ENCODE results near the gene QKI. TPM values are rescaled to one million over a fixed set of nuclear protein-coding genes. Genes with fewer than 3 reads are reported as not detected.

QKI gene
- total RNA-seq, 1 experiment from 2014 or later = 64.3 TPM

DNA sequence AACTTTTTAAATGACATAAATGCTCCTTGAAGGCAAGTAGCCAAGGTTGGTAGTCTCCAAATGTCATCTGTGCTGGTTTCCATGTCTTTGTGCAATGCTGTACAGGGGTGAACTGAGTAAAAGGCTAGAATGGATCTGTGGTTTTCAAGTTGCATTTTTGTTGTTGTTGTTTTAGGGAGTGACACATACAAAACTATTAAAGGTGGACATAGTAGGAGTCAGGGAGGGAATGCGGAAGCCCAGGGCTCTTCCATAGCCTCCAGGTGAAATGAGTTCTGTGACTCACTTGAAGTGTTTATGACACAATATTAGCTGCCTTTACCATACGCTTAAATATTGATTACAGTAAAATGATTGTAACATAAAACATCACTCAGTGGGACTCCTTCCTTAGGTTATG lies 22.5 kb upstream of the QKI start:
- intact Hi-C loops (cut with micrococcal nuclease) = loop anchor here (1.0 kb wide), 3 partner anchors 21 to 83 kb away; no protein-coding TSS in a partner anchor
- H4K20me1 ChIP-seq (ENCODE audit: low read length) = no peaks in the 10 kb centered on the region

GRCh38 chr6:163392533-163392932 lies 22.0 kb upstream of the QKI start:
- intact Hi-C loops (cut with micrococcal nuclease) = loop anchor here (1.0 kb wide), 3 partner anchors 21 to 83 kb away; no protein-coding TSS in a partner anchor
- peak overlapping the region; percentile 56 for H3K4me3 ChIP-seq (ENCODE audit: low read length)
- no TSS peak for BruUV-seq (replicated peaks)

More for the DNA sequence above, 22.5 kb upstream of the QKI start:
- peak overlapping the region; percentile 56 for H3K4me3 ChIP-seq (ENCODE audit: low read length)
- ChIA-PET CTCF (interaction anchor here (0.6 kb wide), 1 partner anchor 35 kb away, joined by 3 read pairs; no protein-coding TSS in a partner anchor), POLR2A (ENCODE audit: unreplicated experiment) (no interaction called here)
- DNase-seq = peak; percentile 92
- no TSS peak for BruUV-seq (replicated peaks)
- H3K4me2 ChIP-seq (ENCODE audit: low read length) = peak overlapping the region; percentile 87
- peaks cover 32% of the 10 kb centered on the region for H3K4me1 ChIP-seq (ENCODE audit: insufficient read depth, low read length)
- no peak overlapping the region for H2AFZ ChIP-seq (ENCODE audit: low read length)
- peak overlapping the region; percentile 81 for H3K27ac ChIP-seq (ENCODE audit: low read length)
- no peaks in the 10 kb centered on the region for H3F3A ChIP-seq (ENCODE audit: low read length, unreplicated experiment)
- peak; percentile 84 for ATAC-seq
- H3K9me2 ChIP-seq (replicated peaks; ENCODE audit: low read length) = no peaks in the 10 kb centered on the region
- no peaks in the 10 kb centered on the region for H3K27me3 ChIP-seq (ENCODE audit: low read length)
- H3K9ac ChIP-seq (ENCODE audit: low read length) = peak overlapping the region; percentile 41
- no peaks in the 10 kb centered on the region for H3K9me3 ChIP-seq (ENCODE audit: low read length)
- H3K79me2 ChIP-seq (ENCODE audit: low read length) = no peaks in the 10 kb centered on the region
- TF ChIP-seq EZH2phosphoT487 (IDR thresholded peaks at IDR 0.05; ENCODE audit: borderline replicate concordance, low read length) = no peak
- TF ChIP-seq, protein P1, sequence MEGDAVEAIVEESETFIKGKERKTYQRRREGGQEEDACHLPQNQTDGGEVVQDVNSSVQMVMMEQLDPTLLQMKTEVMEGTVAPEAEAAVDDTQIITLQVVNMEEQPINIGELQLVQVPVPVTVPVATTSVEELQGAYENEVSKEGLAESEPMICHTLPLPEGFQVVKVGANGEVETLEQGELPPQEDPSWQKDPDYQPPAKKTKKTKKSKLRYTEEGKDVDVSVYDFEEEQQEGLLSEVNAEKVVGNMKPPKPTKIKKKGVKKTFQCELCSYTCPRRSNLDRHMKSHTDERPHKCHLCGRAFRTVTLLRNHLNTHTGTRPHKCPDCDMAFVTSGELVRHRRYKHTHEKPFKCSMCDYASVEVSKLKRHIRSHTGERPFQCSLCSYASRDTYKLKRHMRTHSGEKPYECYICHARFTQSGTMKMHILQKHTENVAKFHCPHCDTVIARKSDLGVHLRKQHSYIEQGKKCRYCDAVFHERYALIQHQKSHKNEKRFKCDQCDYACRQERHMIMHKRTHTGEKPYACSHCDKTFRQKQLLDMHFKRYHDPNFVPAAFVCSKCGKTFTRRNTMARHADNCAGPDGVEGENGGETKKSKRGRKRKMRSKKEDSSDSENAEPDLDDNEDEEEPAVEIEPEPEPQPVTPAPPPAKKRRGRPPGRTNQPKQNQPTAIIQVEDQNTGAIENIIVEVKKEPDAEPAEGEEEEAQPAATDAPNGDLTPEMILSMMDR (conservative IDR thresholded peaks at IDR 0.05; ENCODE audit: low read depth, low read length) = no peak
- no peak for TF ChIP-seq EZH2 (IDR thresholded peaks at IDR 0.05; ENCODE audit: low read length, unreplicated experiment)
- H3K36me3 ChIP-seq (ENCODE audit: low read depth, low read length) = no peaks in the 10 kb centered on the region

DNA sequence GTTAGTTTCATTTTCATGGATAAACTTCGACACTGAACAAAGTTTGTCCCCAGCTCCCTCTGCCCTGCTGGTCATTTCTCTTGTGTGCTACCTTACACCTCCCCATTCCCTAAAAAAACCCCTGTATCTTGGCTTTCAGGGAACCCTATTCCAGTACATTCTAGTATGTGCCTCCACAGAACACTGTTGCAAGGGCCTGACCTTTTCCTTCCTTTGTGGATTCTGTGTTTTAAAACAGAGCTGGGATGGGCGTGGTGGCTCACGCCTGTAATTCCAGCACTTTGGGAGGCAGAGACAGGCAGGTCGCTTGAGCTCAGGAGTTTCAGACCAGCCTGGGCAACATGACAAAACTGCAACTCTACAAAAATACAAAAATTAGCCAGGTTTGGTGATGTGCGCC lies 20.6 kb upstream of the QKI start:
- TF ChIP-seq EZH2 (IDR thresholded peaks at IDR 0.05; ENCODE audit: low read length, unreplicated experiment) (no peak), EZH2phosphoT487 (IDR thresholded peaks at IDR 0.05; ENCODE audit: borderline replicate concordance, low read length) (no peak)
- TF ChIP-seq, protein P1 (conservative IDR thresholded peaks at IDR 0.05; ENCODE audit: low read depth, low read length) = no peak
- peaks cover 32% of the 10 kb centered on the region for H3K4me1 ChIP-seq (ENCODE audit: insufficient read depth, low read length)
- DNase-seq (no peak), ATAC-seq (no peak)
- no peaks in the 10 kb centered on the region for H3K27me3 ChIP-seq (ENCODE audit: low read length)
- no peak overlapping the region for H3K27ac ChIP-seq (ENCODE audit: low read length)
- H3K9ac ChIP-seq (ENCODE audit: low read length) = no peak overlapping the region
- no peak overlapping the region for H3K4me3 ChIP-seq (ENCODE audit: low read length)
- ChIA-PET CTCF (no interaction called here), POLR2A (ENCODE audit: unreplicated experiment) (no interaction called here)
- H3F3A ChIP-seq (ENCODE audit: low read length, unreplicated experiment) = no peaks in the 10 kb centered on the region
- no peaks in the 10 kb centered on the region for H4K20me1 ChIP-seq (ENCODE audit: low read length)
- 0 out of 2 replicates have a peak overlapping the region, but pooled peaks have one; percentile 18 for H2AFZ ChIP-seq (ENCODE audit: low read length)
- no TSS peak for BruUV-seq (replicated peaks)
- no peaks in the 10 kb centered on the region for H3K36me3 ChIP-seq (ENCODE audit: low read depth, low read length)
- H3K4me2 ChIP-seq (ENCODE audit: low read length) = peak overlapping the region; percentile 46; the same call in 1 of the 2 replicates
- H3K79me2 ChIP-seq (ENCODE audit: low read length) = no peaks in the 10 kb centered on the region
- H3K9me3 ChIP-seq (ENCODE audit: low read length) = no peaks in the 10 kb centered on the region
- intact Hi-C loops (cut with micrococcal nuclease) = no loop called here
- H3K9me2 ChIP-seq (replicated peaks; ENCODE audit: low read length) = no peaks in the 10 kb centered on the region

More at GRCh38 chr6:163392533-163392932, 22.0 kb upstream of the QKI start:
- Histone ChIP-seq H3K36me3 (ENCODE audit: low read depth, low read length) (no peaks in the 10 kb centered on the region), H4K20me1 (ENCODE audit: low read length) (no peaks in the 10 kb centered on the region), H3F3A (ENCODE audit: low read length, unreplicated experiment) (no peaks in the 10 kb centered on the region), H2AFZ (ENCODE audit: low read length) (no peak overlapping the region), H3K27me3 (ENCODE audit: low read length) (no peaks in the 10 kb centered on the region), H3K9ac (ENCODE audit: low read length) (peak overlapping the region; percentile 41), H3K79me2 (ENCODE audit: low read length) (no peaks in the 10 kb centered on the region), H3K27ac (ENCODE audit: low read length) (peak overlapping the region; percentile 81), H3K9me2 (replicated peaks; ENCODE audit: low read length) (no peaks in the 10 kb centered on the region), H3K4me1 (ENCODE audit: insufficient read depth, low read length) (peaks cover 32% of the 10 kb centered on the region), H3K9me3 (ENCODE audit: low read length) (no peaks in the 10 kb centered on the region), H3K4me2 (ENCODE audit: low read length) (peak overlapping the region; percentile 87)
- ChIA-PET CTCF (no interaction called here), POLR2A (ENCODE audit: unreplicated experiment) (no interaction called here)
- no peak for TF ChIP-seq EZH2 (IDR thresholded peaks at IDR 0.05; ENCODE audit: low read length, unreplicated experiment)
- no peak for TF ChIP-seq EZH2phosphoT487 (IDR thresholded peaks at IDR 0.05; ENCODE audit: borderline replicate concordance, low read length)
- TF ChIP-seq, protein P1 (conservative IDR thresholded peaks at IDR 0.05; ENCODE audit: low read depth, low read length) = no peak
- ATAC-seq = peak; percentile 66
- DNase-seq = peak; percentile 81

Data from PC-3 (cell line).